Measurements from ENCODE around the gene PPFIBP1. TPM values are rescaled to one million over a fixed set of nuclear protein-coding genes. Genes with fewer than 3 reads are reported as not detected.

PPFIBP1 gene
- total RNA-seq, 4 donors from 2014 or later: 15.3 to 52.9 (median 39.8) TPM

- in situ Hi-C loops (cut with MboI; ENCODE audit: low pct_ligation_motif_present in 1 of 4, low pct_unique_long_range_greater_than_20kb in 1 of 4, low sequenced_read_pairs in 3 of 4): no loop called here
- intact Hi-C loops (cut with DNase I; ENCODE audit: low total_unique reads): no loop called here
- Histone ChIP-seq H3K9me3 (no peaks in the 10 kb centered on the region), H3K4me1 (peaks cover 13 to 27% (median 19%) of the 10 kb centered on the region in 4 donors), H3K4me3 (peak overlapping the region; percentile 82 to 99 (median 92)), H3K36me3 (peaks cover 0 to 6% (median 2%) of the 10 kb centered on the region in 4 donors), H3K27me3 (no peaks in the 10 kb centered on the region), H3K27ac (peak overlapping the region; percentile 84 to 95 (median 90))
- DNase-seq: no peak
- 1% methylated on average over 11 of the region's 11 CpGs; no CpG with 5 or more reads in 1 of the 2 donors for WGBS, 2 donors (ENCODE audit: low coverage in 1 of 2)
- no peak for TF ChIP-seq POLR2AphosphoS5 (IDR thresholded peaks at IDR 0.05)
Measured at GRCh38 chr12:27711317-27711682, 187.3 kb downstream of the PPFIBP1 start.

GRCh38 chr12:27711967-27712366, 188.0 kb downstream of the PPFIBP1 start:
- no peaks in the 10 kb centered on the region for H3K9me3 ChIP-seq
- no peak overlapping the region for H3K27ac ChIP-seq
- H3K4me1 ChIP-seq: peaks cover 13 to 27% (median 19%) of the 10 kb centered on the region in 4 donors
- no peak for TF ChIP-seq POLR2A (IDR thresholded peaks at IDR 0.05)
- TF ChIP-seq EP300 (IDR thresholded peaks at IDR 0.05; ENCODE audit: low read depth): no peak
- TF ChIP-seq, protein P1, sequence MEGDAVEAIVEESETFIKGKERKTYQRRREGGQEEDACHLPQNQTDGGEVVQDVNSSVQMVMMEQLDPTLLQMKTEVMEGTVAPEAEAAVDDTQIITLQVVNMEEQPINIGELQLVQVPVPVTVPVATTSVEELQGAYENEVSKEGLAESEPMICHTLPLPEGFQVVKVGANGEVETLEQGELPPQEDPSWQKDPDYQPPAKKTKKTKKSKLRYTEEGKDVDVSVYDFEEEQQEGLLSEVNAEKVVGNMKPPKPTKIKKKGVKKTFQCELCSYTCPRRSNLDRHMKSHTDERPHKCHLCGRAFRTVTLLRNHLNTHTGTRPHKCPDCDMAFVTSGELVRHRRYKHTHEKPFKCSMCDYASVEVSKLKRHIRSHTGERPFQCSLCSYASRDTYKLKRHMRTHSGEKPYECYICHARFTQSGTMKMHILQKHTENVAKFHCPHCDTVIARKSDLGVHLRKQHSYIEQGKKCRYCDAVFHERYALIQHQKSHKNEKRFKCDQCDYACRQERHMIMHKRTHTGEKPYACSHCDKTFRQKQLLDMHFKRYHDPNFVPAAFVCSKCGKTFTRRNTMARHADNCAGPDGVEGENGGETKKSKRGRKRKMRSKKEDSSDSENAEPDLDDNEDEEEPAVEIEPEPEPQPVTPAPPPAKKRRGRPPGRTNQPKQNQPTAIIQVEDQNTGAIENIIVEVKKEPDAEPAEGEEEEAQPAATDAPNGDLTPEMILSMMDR (IDR thresholded peaks at IDR 0.05): no peak
- TF ChIP-seq POLR2AphosphoS5 (IDR thresholded peaks at IDR 0.05): no peak
- 70% methylated on average over 2 of the region's 2 CpGs for WGBS, 2 donors (ENCODE audit: low coverage in 1 of 2)
- H3K36me3 ChIP-seq: peaks cover 0 to 13% (median 5%) of the 10 kb centered on the region in 4 donors
- in situ Hi-C loops (cut with MboI; ENCODE audit: low pct_ligation_motif_present in 1 of 4, low pct_unique_long_range_greater_than_20kb in 1 of 4, low sequenced_read_pairs in 3 of 4) (no loop called here), intact Hi-C loops (cut with DNase I; ENCODE audit: low total_unique reads) (no loop called here)
- peak overlapping the region in 2 of 4 donors; percentile 82 to 94 for H3K4me3 ChIP-seq
- no peaks in the 10 kb centered on the region for H3K27me3 ChIP-seq
- no peak for DNase-seq

GRCh38 chr12:27723212-27723611, 199.2 kb downstream of the PPFIBP1 start:
- in situ Hi-C loops (cut with MboI; ENCODE audit: low pct_ligation_motif_present in 1 of 4, low pct_unique_long_range_greater_than_20kb in 1 of 4, low sequenced_read_pairs in 3 of 4) (loop anchor here in 1 of 4 donors (10.0 kb wide), 1 partner anchor 222 kb away; no protein-coding TSS in a partner anchor), intact Hi-C loops (cut with DNase I; ENCODE audit: low total_unique reads) (no loop called here)
- Histone ChIP-seq H3K4me3 (no peak overlapping the region), H3K27ac (no peak overlapping the region), H3K36me3 (peaks cover 0 to 53% (median 14%) of the 10 kb centered on the region in 4 donors), H3K9me3 (no peaks in the 10 kb centered on the region), H3K4me1 (no peaks in the 10 kb centered on the region), H3K27me3 (no peaks in the 10 kb centered on the region)
- no peak for DNase-seq
- 66 to 89% methylated on average over 1 of the region's 1 CpG for WGBS, 2 donors (ENCODE audit: low coverage in 1 of 2)
- TF ChIP-seq, protein P1 (IDR thresholded peaks at IDR 0.05): no peak
- TF ChIP-seq POLR2A (IDR thresholded peaks at IDR 0.05): no peak
- no peak for TF ChIP-seq POLR2AphosphoS5 (IDR thresholded peaks at IDR 0.05)
- no peak for TF ChIP-seq EP300 (IDR thresholded peaks at IDR 0.05; ENCODE audit: low read depth)

- H3K36me3 ChIP-seq: peaks cover 0 to 12% (median 3%) of the 10 kb centered on the region in 4 donors
- H3K9me3 ChIP-seq: no peaks in the 10 kb centered on the region
- no peak for DNase-seq
- intact Hi-C loops (cut with DNase I; ENCODE audit: low total_unique reads) (loop anchor here (10.0 kb wide), 2 partner anchors 85 to 205 kb away; no protein-coding TSS in a partner anchor), in situ Hi-C loops (cut with MboI; ENCODE audit: low pct_ligation_motif_present in 1 of 4, low pct_unique_long_range_greater_than_20kb in 1 of 4, low sequenced_read_pairs in 3 of 4) (loop anchor here in 3 of 4 donors (5.0 to 25.0 kb wide), 4 partner anchors 85 to 215 kb away; no protein-coding TSS in a partner anchor)
- H3K27me3 ChIP-seq: no peaks in the 10 kb centered on the region
- H3K4me1 ChIP-seq: peaks cover 0 to 4% (median 0%) of the 10 kb centered on the region in 4 donors
- H3K27ac ChIP-seq: no peak overlapping the region
- 83 to 88% methylated on average over 1 to 4 of the region's 4 CpGs for WGBS, 2 donors (ENCODE audit: low coverage in 1 of 2)
- no peak overlapping the region for H3K4me3 ChIP-seq
- no peak for TF ChIP-seq POLR2AphosphoS5 (IDR thresholded peaks at IDR 0.05)
- TF ChIP-seq, protein P1 (IDR thresholded peaks at IDR 0.05): no peak
- TF ChIP-seq EP300 (IDR thresholded peaks at IDR 0.05; ENCODE audit: low read depth): no peak
- TF ChIP-seq POLR2A (IDR thresholded peaks at IDR 0.05): no peak
Measured at GRCh38 chr12:27730097-27730588, 206.1 kb downstream of the PPFIBP1 start.
